ENCODE data around the gene MLH1.
"Not testable (repeated sequence)": the region's sequence is repeated elsewhere in the genome, so short reads cannot be mapped to it uniquely, and the experiment has no call there.

MLH1 gene

DNA sequence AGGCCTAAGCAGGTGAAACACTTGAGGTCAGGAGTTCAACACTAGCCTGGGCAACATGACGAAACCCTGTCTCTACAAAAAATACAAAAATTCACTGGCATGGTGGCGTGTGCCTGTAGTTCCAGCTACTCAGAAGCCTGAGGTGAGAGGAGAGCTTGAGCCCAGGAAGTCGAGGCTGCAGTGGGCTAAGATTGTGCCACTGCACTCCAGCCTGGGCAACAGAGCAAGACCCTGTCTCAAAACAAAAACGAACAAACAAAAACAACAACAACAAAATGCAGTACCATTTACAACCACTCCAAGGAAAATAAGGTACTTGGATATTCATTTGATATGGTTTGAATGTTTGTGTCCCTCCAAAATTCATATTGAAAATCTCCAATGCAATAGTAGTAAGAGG, 32.8 kb upstream of the MLH1 start:
- no peak overlapping the region for H2AK5ac ChIP-seq (ENCODE audit: low read depth, low read length)
- H4K8ac ChIP-seq (ENCODE audit: low read depth, low read length): no peak overlapping the region
- no peak overlapping the region for H3K18ac ChIP-seq (ENCODE audit: low read length)
- H4K91ac ChIP-seq (ENCODE audit: low read depth, low read length, poor library complexity): no peak overlapping the region
- peaks cover 0 to 2% of the 10 kb centered on the region in 2 donors for H3K4me1 ChIP-seq (ENCODE audit: control insufficient read depth in 2 of 2, insufficient read depth in 1 of 2, low read depth in 1 of 2, low read length in 2 of 2)
- no peak overlapping the region for H3K9ac ChIP-seq (ENCODE audit: low read depth, low read length, poor library complexity)
- H3K36me3 ChIP-seq (replicated peaks in 1 of 2; ENCODE audit: control insufficient read depth in 2 of 2, insufficient read depth in 2 of 2, low read length in 2 of 2): no peaks in the 10 kb centered on the region
- no peak overlapping the region for H2BK120ac ChIP-seq (ENCODE audit: low read depth, low read length)
- H3K27ac ChIP-seq (replicated peaks; ENCODE audit: low read length): no peak overlapping the region
- no peak overlapping the region for H3K23ac ChIP-seq (ENCODE audit: low read depth, low read length, poor library complexity)
- H3K4me3 ChIP-seq (ENCODE audit: low read length in 2 of 2): no peak overlapping the region
- no peak overlapping the region for H3K4ac ChIP-seq (ENCODE audit: low read length)
- H2BK15ac ChIP-seq (ENCODE audit: low read length): no peak overlapping the region
- no peak for DNase-seq (ENCODE audit: low spot score)
- H3K27me3 ChIP-seq (ENCODE audit: control insufficient read depth in 3 of 3, insufficient read depth in 3 of 3, low read depth in 1 of 3, low read length in 3 of 3): no peaks in the 10 kb centered on the region
- no peak overlapping the region for H3K14ac ChIP-seq (ENCODE audit: low read length)
- no CpG with 5 or more reads among the region's 4 CpGs for WGBS, 2 donors (ENCODE audit: extremely low coverage in 2 of 2, insufficient read length in 2 of 2, insufficient replicate concordance in 1 of 2)
- no peaks in the 10 kb centered on the region for H3K9me3 ChIP-seq (replicated peaks in 1 of 2; ENCODE audit: control insufficient read depth in 2 of 2, insufficient read depth in 1 of 2, low read depth in 1 of 2, low read length in 2 of 2)
- H3K79me1 ChIP-seq (ENCODE audit: low read depth, low read length): no peaks in the 10 kb centered on the region
- H2BK12ac ChIP-seq (ENCODE audit: low read length): no peak overlapping the region
- H3K4me2 ChIP-seq (ENCODE audit: insufficient read depth, low read length, poor library complexity, severe bottlenecking): no peak overlapping the region
- no peak overlapping the region for H2AFZ ChIP-seq (ENCODE audit: low read length)
- H2BK5ac ChIP-seq (ENCODE audit: low read length): no peak overlapping the region

DNA sequence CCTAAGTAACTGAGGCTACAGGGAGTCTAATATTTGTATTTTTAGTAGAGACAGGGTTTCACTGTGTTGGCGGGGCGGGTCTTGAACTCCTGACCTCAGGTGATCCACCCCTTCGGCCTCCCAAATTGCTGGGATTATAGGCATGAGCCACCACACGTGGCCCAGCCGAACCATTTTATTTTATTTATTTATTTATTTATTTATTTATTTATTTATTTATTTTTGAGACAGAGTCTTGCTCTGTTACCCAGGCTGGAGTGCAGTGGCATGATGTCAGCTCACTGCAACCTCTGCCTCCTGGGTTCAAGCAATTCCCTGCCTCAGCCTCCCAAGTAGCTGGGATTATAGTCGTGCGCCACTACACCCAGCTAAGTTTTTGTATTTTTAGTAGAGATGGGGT, 30.3 kb upstream of the MLH1 start:
- not testable (repeated sequence) for H3K4me3 ChIP-seq (ENCODE audit: low read length in 2 of 2)

DNA sequence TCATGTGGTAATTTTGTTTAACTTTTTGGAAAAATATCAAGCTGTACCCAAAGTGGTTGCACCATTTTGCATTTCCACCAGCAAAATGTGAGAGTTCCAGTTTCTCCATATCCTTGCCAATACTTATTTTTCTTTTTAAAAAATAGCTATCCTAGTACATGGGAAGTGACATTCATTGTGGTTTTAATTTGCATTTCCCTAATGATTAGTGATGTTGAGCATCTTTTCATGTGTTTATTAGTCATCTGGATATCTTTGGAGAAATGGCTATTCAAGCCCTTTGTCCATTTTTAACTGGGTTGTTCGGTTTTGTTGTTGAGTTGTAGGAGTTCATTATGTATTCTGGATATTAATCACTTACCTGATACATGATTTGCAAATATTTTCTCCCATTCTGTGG, 29.0 kb upstream of the MLH1 start:
- Histone ChIP-seq H3K23ac (ENCODE audit: low read depth, low read length, poor library complexity) (no peak overlapping the region), H3K14ac (ENCODE audit: low read length) (no peak overlapping the region), H2BK15ac (ENCODE audit: low read length) (no peak overlapping the region), H3K36me3 (replicated peaks in 1 of 2; ENCODE audit: control insufficient read depth in 2 of 2, insufficient read depth in 2 of 2, low read length in 2 of 2) (no peaks in the 10 kb centered on the region), H4K91ac (ENCODE audit: low read depth, low read length, poor library complexity) (no peak overlapping the region), H3K4ac (ENCODE audit: low read length) (no peak overlapping the region), H2AK5ac (ENCODE audit: low read depth, low read length) (no peak overlapping the region), H3K79me1 (ENCODE audit: low read depth, low read length) (no peaks in the 10 kb centered on the region), H3K4me3 (ENCODE audit: low read length in 2 of 2) (no peak overlapping the region), H4K8ac (ENCODE audit: low read depth, low read length) (no peak overlapping the region), H3K9ac (ENCODE audit: low read depth, low read length, poor library complexity) (no peak overlapping the region), H2BK120ac (ENCODE audit: low read depth, low read length) (no peak overlapping the region), H3K9me3 (replicated peaks in 1 of 2; ENCODE audit: control insufficient read depth in 2 of 2, insufficient read depth in 1 of 2, low read depth in 1 of 2, low read length in 2 of 2) (no peaks in the 10 kb centered on the region), H3K27me3 (ENCODE audit: control insufficient read depth in 3 of 3, insufficient read depth in 3 of 3, low read depth in 1 of 3, low read length in 3 of 3) (no peaks in the 10 kb centered on the region), H2AFZ (ENCODE audit: low read length) (no peak overlapping the region), H3K27ac (replicated peaks; ENCODE audit: low read length) (no peak overlapping the region), H2BK5ac (ENCODE audit: low read length) (no peak overlapping the region), H3K4me1 (ENCODE audit: control insufficient read depth in 2 of 2, insufficient read depth in 1 of 2, low read depth in 1 of 2, low read length in 2 of 2) (peaks cover 3% of the 10 kb centered on the region in 2 donors), H3K18ac (ENCODE audit: low read length) (no peak overlapping the region), H3K4me2 (ENCODE audit: insufficient read depth, low read length, poor library complexity, severe bottlenecking) (no peak overlapping the region), H2BK12ac (ENCODE audit: low read length) (no peak overlapping the region)
- no CpG with 5 or more reads among the region's 1 CpG for WGBS, 2 donors (ENCODE audit: extremely low coverage in 2 of 2, insufficient read length in 2 of 2, insufficient replicate concordance in 1 of 2)
- DNase-seq (ENCODE audit: low spot score): no peak

More for the DNA sequence above, 30.3 kb upstream of the MLH1 start:
- not testable (repeated sequence) for DNase-seq (ENCODE audit: low spot score); H3K4me1 ChIP-seq (ENCODE audit: control insufficient read depth in 2 of 2, insufficient read depth in 1 of 2, low read depth in 1 of 2, low read length in 2 of 2); H3K14ac ChIP-seq (ENCODE audit: low read length); H3K18ac ChIP-seq (ENCODE audit: low read length); H2BK15ac ChIP-seq (ENCODE audit: low read length); H3K23ac ChIP-seq (ENCODE audit: low read depth, low read length, poor library complexity); H4K8ac ChIP-seq (ENCODE audit: low read depth, low read length); H3K9ac ChIP-seq (ENCODE audit: low read depth, low read length, poor library complexity); H3K79me1 ChIP-seq (ENCODE audit: low read depth, low read length); H2BK12ac ChIP-seq (ENCODE audit: low read length); H2BK5ac ChIP-seq (ENCODE audit: low read length); H3K27me3 ChIP-seq (ENCODE audit: control insufficient read depth in 3 of 3, insufficient read depth in 3 of 3, low read depth in 1 of 3, low read length in 3 of 3); H2AK5ac ChIP-seq (ENCODE audit: low read depth, low read length); H3K36me3 ChIP-seq (replicated peaks in 1 of 2; ENCODE audit: control insufficient read depth in 2 of 2, insufficient read depth in 2 of 2, low read length in 2 of 2); H3K4me2 ChIP-seq (ENCODE audit: insufficient read depth, low read length, poor library complexity, severe bottlenecking); H4K91ac ChIP-seq (ENCODE audit: low read depth, low read length, poor library complexity); H2AFZ ChIP-seq (ENCODE audit: low read length); H3K4ac ChIP-seq (ENCODE audit: low read length); H2BK120ac ChIP-seq (ENCODE audit: low read depth, low read length); H3K9me3 ChIP-seq (replicated peaks in 1 of 2; ENCODE audit: control insufficient read depth in 2 of 2, insufficient read depth in 1 of 2, low read depth in 1 of 2, low read length in 2 of 2); H3K27ac ChIP-seq (replicated peaks; ENCODE audit: low read length)
- no CpG with 5 or more reads among the region's 7 CpGs for WGBS, 2 donors (ENCODE audit: extremely low coverage in 2 of 2, insufficient read length in 2 of 2, insufficient replicate concordance in 1 of 2)

DNA sequence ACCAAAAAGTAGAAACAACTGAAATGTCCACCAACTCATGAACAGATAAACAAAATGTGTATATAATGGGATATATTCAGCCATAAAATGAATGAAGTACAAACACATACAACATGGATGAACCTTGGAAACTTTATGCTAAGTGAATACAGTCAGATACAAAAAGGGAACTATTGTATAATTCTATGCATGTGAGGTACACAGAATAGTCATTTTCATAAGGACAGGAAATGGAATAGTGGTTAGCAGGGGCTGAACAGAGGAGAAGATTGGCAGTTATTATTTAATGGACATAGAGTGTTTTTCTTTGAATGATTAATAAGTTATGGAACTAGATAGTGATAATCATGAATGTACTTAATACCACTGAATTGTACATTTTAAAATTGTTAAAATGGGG, 28.5 kb upstream of the MLH1 start:
- no peak overlapping the region for H3K18ac ChIP-seq (ENCODE audit: low read length)
- no peaks in the 10 kb centered on the region for H3K36me3 ChIP-seq (replicated peaks in 1 of 2; ENCODE audit: control insufficient read depth in 2 of 2, insufficient read depth in 2 of 2, low read length in 2 of 2)
- H3K23ac ChIP-seq (ENCODE audit: low read depth, low read length, poor library complexity): no peak overlapping the region

More for the DNA sequence above, 28.5 kb upstream of the MLH1 start:
- no peak overlapping the region for H2AK5ac ChIP-seq (ENCODE audit: low read depth, low read length)
- H3K9me3 ChIP-seq (replicated peaks in 1 of 2; ENCODE audit: control insufficient read depth in 2 of 2, insufficient read depth in 1 of 2, low read depth in 1 of 2, low read length in 2 of 2): no peaks in the 10 kb centered on the region
- H3K14ac ChIP-seq (ENCODE audit: low read length): no peak overlapping the region
- H2BK15ac ChIP-seq (ENCODE audit: low read length): no peak overlapping the region
- peaks cover 3 to 4% of the 10 kb centered on the region in 2 donors for H3K4me1 ChIP-seq (ENCODE audit: control insufficient read depth in 2 of 2, insufficient read depth in 1 of 2, low read depth in 1 of 2, low read length in 2 of 2)
- no peak overlapping the region for H4K91ac ChIP-seq (ENCODE audit: low read depth, low read length, poor library complexity)
- H3K27ac ChIP-seq (replicated peaks; ENCODE audit: low read length): no peak overlapping the region
- H3K4me3 ChIP-seq (ENCODE audit: low read length in 2 of 2): no peak overlapping the region
- no peak overlapping the region for H2BK120ac ChIP-seq (ENCODE audit: low read depth, low read length)
- H3K4me2 ChIP-seq (ENCODE audit: insufficient read depth, low read length, poor library complexity, severe bottlenecking): no peak overlapping the region
- H3K4ac ChIP-seq (ENCODE audit: low read length): no peak overlapping the region
- H4K8ac ChIP-seq (ENCODE audit: low read depth, low read length): no peak overlapping the region
- no peaks in the 10 kb centered on the region for H3K27me3 ChIP-seq (ENCODE audit: control insufficient read depth in 3 of 3, insufficient read depth in 3 of 3, low read depth in 1 of 3, low read length in 3 of 3)
- H3K79me1 ChIP-seq (ENCODE audit: low read depth, low read length): no peaks in the 10 kb centered on the region
- no peak overlapping the region for H3K9ac ChIP-seq (ENCODE audit: low read depth, low read length, poor library complexity)
- no peak overlapping the region for H2BK12ac ChIP-seq (ENCODE audit: low read length)
- no peak for DNase-seq (ENCODE audit: low spot score)
- H2BK5ac ChIP-seq (ENCODE audit: low read length): no peak overlapping the region
- no peak overlapping the region for H2AFZ ChIP-seq (ENCODE audit: low read length)

Data from neuronal stem cell (in vitro differentiated cells).